MCF 10A (cell line): ENCODE results near the gene GRIK1. TPM values are rescaled to one million over a fixed set of nuclear protein-coding genes. Genes with fewer than 3 reads are reported as not detected.

ENCODE experiments used
- BruUV-seq: library from RNA; stranded (reverse); fragments of 400-500 nt; replicated peaks from 2 replicates; lab custom pipeline; 2021; lab: Mats Ljungman, UMichigan
- CTCF ChIA-PET: fragments of 300-600 bp; sonication (Branson Sonifier 250); formaldehyde crosslinking; extraction: SDS; loops from one replicate; lab custom pipeline; 2021; ENCODE audit warnings: antibody characterized with exemption, inconsistent platforms; lab: Yijun Ruan, JAX
- POLR2A ChIA-PET: fragments of 300-600, 350-650 bp; sonication (Branson Sonifier 250); formaldehyde crosslinking; extraction: SDS; loops from one replicate; lab custom pipeline; 2020; ENCODE audit warnings: antibody characterized with exemption, inconsistent platforms; lab: Yijun Ruan, JAX
- DNase-seq: peaks from one replicate; pipeline ENCODE4 v3.0.0-alpha.2; 2018; ENCODE audit not compliant: unreplicated experiment
- H3K27ac Mint-ChIP-seq: one replicate; pipeline ENCODE4 v1.8.0; 2022; ENCODE audit warnings: mild to moderate bottlenecking, low read depth, mixed read lengths; ENCODE audit not compliant: unreplicated experiment
- H3K27me3 Mint-ChIP-seq: one replicate; pipeline ENCODE4 v1.8.0; 2022; ENCODE audit warnings: mixed read lengths; ENCODE audit not compliant: insufficient read depth, unreplicated experiment
- H3K36me3 Mint-ChIP-seq: one replicate; pipeline ENCODE4 v1.8.0; 2022; ENCODE audit warnings: mild to moderate bottlenecking, moderate library complexity, mixed read lengths; ENCODE audit not compliant: insufficient read depth, unreplicated experiment
- H3K4me1 Mint-ChIP-seq: one replicate; pipeline ENCODE4 v1.8.0; 2022; ENCODE audit warnings: mixed read lengths; ENCODE audit not compliant: insufficient read depth, unreplicated experiment
- H3K4me3 Mint-ChIP-seq: one replicate; pipeline ENCODE4 v1.8.0; 2022; ENCODE audit warnings: mild to moderate bottlenecking, moderate library complexity, mixed read lengths; ENCODE audit not compliant: unreplicated experiment
- H3K9me3 Mint-ChIP-seq: one replicate; pipeline ENCODE4 v1.8.0; 2022; ENCODE audit warnings: mixed read lengths; ENCODE audit not compliant: unreplicated experiment
- CTCF ChIP-seq: fragments of 200-600 bp; IDR thresholded peaks from one replicate; pipeline ENCODE4 v1.8.0; 2022; ENCODE audit warnings: antibody characterized with exemption, mild to moderate bottlenecking; ENCODE audit not compliant: unreplicated experiment
- intact Hi-C: fragments of 100-400 bp; cut with micrococcal nuclease; formaldehyde crosslinking; loops from 2 replicates; pipeline ENCODE4 v1.14.1; 2022
- total RNA-seq: library from RNA; stranded (reverse); gene quantifications from 2 replicates; pipeline ENCODE4 v1.2.3, GENCODE V29; 2022

Gene GRIK1
- total RNA-seq, 1 experiment from 2014 or later, result not detected

DNA sequence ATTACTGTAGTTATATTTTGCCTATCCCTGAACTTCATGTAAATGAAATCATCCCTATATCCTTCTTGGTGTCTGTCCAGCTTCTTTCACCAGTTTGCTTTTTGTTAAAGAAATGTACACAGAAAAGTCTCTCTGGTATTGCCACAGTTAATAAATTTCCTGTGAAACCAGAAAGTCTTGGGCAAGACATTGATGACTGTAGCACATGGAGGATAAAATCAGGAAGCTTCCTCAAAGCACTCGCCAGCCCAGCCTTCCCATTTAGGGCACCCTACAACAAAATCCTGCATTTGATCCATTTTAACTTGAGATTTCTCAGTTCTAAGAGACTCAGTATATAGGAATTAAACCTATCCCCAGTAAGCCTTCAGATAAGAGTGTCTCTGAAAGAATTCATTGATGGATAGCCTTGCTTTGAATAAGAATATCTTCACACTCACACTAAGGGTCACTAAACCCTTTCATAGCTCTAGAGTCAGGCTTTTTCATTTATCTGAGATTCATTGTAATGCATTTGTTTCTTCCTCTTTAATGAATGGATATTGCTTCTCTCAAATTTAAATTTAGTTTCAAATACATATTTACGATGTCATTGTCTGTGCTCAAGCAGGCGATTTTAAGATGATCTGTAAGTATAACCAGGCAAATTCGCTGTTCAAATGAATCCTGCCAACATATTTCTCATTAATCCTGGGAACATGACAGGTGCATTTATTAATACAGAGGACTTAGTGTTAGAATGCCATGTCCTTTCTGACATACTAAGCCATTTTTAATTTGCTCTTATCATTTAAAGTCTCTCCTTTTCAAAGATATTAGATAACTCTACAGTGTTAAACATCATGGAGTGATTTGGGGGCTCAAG is 153.1 kb downstream of the GRIK1 start:
- Mint-ChIP-seq H3K9me3 (no peaks in the 10 kb centered on the region), H3K27me3 (peaks cover 32% of the 10 kb centered on the region), H3K4me1 (no peaks in the 10 kb centered on the region), H3K4me3 (no peak overlapping the region), H3K27ac (no peak overlapping the region), H3K36me3 (no peaks in the 10 kb centered on the region)
- ChIA-PET POLR2A (no interaction called here), CTCF (no interaction called here)
- intact Hi-C loops, result no loop called here
- no TSS peak for BruUV-seq
- DNase-seq, result no peak
- no peak for TF ChIP-seq CTCF

DNA sequence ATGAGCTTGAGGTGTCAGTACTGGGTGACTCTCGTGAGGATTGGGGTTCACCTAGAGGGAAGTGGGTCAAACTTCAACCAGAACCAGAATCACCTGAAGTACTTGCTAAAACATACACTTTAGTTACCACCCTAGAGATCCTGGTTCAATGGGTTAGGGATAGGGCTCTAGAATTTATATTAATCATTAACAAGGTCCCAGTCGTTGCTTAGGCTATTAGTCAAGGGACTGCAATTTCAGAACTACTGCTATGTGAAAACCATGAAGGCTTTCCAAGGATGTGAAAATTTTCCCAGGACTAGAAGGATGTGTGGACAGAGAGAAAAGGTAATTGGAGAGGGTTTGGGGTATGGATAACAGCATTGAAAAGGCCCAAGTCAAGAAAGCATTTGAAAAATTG is 162.6 kb downstream of the GRIK1 start:
- POLR2A ChIA-PET, result no interaction called here
- CTCF ChIA-PET, result no interaction called here
- Mint-ChIP-seq H3K27me3 (peaks cover 52% of the 10 kb centered on the region), H3K36me3 (no peaks in the 10 kb centered on the region), H3K27ac (no peak overlapping the region), H3K4me1 (no peaks in the 10 kb centered on the region), H3K9me3 (no peaks in the 10 kb centered on the region), H3K4me3 (no peak overlapping the region)
- no peak for DNase-seq
- BruUV-seq, result no TSS peak
- intact Hi-C loops, result no loop called here
- TF ChIP-seq CTCF, result no peak

DNA sequence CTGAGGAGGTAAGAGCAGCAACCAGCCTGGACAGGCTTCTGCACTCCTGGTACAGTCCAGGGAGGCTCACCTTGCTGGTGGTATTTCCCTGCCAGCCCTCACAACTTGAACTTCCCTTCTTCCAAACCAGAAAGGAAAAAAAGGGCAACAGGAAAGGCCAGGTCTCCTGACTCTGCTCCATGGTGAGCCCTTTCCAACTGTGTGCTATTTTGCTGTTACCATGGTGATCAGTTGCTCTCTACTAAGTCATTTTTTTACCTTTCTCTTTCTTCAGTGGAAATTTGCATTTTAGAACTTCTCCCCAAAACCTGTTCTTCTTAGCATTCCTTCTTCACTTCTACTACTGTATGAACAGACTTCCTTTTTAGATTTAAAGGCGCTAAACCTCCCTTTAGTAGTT is 164.3 kb downstream of the GRIK1 start:
- no peak for DNase-seq
- Mint-ChIP-seq H3K4me3 (no peak overlapping the region), H3K36me3 (no peaks in the 10 kb centered on the region), H3K27ac (no peak overlapping the region), H3K4me1 (no peaks in the 10 kb centered on the region), H3K27me3 (peaks cover 52% of the 10 kb centered on the region), H3K9me3 (no peaks in the 10 kb centered on the region)
- intact Hi-C loops, result no loop called here
- ChIA-PET POLR2A (no interaction called here), CTCF (no interaction called here)
- no peak for TF ChIP-seq CTCF
- no TSS peak for BruUV-seq

DNA sequence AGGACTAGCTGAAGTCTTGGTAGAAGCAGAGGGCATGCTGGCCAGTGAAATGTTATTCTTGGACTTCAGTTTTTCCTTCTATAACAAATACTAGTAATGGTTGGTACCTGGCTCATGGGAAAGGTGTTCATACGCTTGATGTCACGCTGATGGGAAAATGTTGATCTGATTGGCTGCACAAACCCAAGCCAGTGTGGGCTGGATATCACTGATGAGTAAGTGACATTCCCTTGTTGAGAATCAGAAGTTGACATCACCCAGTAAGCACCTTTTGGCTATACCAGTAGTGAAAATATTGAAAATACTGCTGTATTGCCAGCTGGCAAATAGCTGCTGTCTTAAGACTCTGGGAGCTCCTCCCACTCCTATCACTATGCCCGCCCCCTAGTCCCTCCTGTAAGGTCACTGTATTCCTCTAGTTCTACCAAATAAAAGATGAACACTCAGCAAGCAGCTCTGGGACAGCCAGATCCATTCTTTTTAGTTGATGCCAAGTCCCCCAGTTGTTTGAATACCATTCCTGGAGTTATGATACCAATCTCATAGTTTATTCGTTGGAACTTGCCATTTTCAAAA is 168.2 kb downstream of the GRIK1 start:
- ChIA-PET POLR2A (no interaction called here), CTCF (no interaction called here)
- Mint-ChIP-seq H3K9me3 (no peaks in the 10 kb centered on the region), H3K27me3 (peaks cover 34% of the 10 kb centered on the region), H3K4me3 (no peak overlapping the region), H3K4me1 (no peaks in the 10 kb centered on the region), H3K36me3 (no peaks in the 10 kb centered on the region), H3K27ac (no peak overlapping the region)
- no peak for DNase-seq
- TF ChIP-seq CTCF, result no peak
- BruUV-seq, result no TSS peak
- intact Hi-C loops, result no loop called here
